NCI-H524 treated with DMSO at 0.1 percent for 48 hours (cell line): ENCODE results near the gene OR6A2.
"Not testable (repeated sequence)": the region's sequence is repeated elsewhere in the genome, so short reads cannot be mapped to it uniquely, and the experiment has no call there.

Experiments used
- DNase-seq: peaks from one replicate; lab custom pipeline; 2025; lab: John Stamatoyannopoulos, UW

OR6A2 gene

DNA sequence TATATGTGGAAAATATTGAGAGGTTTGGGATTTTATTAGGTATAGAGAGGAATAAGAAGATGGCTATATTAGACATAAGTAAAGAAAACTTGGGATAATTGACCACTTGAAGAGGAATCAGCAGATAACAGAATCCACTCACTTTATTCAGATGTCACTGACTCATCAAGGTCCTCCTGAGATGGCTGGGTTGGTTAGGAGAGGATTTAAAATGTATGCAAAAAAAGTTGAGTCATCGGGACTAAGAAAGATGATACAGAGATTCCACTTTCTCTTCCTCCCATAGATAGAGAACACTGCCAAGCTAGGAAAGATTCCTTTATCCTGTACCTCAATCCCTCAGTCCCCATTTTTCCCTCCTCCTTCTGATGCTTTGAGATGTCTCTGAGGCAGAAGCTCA, at the start of gene OR6A2:
TSS of gene OR6A2 (minus strand) at position 288 of the 400 bp plus-strand sequence. CDS start 3,981 bp downstream, outside the sequence.
- no peak for DNase-seq

DNA sequence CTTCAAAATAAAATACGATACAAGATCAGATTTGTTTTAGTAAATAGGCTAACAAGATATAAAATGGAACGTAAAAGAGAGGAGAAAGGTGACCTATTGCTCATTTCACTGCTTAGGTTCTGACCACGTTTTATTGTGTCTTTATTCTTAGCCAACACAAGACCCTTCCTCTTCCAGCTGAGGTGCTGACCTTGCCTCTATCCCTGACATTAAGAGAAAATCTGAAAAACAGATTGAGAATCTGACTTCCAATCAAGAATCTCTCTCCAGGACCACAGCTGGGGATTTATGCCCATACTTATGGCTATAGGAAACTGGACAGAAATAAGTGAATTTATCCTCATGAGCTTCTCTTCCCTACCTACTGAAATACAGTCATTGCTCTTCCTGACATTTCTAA, 45.9 kb upstream of the OR6A2 start, which contains the start of gene OR10A5:
TSS of gene OR10A5 (plus strand) at position 301 of the 400 bp plus-strand sequence. CDS start at position 301, 0 bp downstream.
- no peak for DNase-seq

DNA sequence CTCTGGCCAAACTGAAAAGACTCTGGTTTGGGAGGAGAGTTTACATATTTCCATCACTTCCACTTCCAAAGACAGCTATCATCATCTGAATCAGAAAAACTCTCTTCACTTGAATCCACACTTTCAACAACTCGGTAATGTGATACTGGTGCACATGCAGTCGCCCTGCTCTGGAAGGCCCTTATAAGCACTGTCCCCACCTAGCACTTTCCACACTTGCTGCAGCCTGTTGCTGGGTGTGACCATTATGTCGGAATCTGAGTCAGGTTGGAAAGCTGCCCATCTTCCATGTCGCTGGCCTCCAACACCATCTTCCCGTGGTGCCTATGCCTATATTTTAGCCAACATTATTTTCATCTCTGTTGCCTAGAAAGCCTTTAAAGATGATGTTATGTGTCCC, 44.9 kb upstream of the OR6A2 start:
- no peak for DNase-seq

DNA sequence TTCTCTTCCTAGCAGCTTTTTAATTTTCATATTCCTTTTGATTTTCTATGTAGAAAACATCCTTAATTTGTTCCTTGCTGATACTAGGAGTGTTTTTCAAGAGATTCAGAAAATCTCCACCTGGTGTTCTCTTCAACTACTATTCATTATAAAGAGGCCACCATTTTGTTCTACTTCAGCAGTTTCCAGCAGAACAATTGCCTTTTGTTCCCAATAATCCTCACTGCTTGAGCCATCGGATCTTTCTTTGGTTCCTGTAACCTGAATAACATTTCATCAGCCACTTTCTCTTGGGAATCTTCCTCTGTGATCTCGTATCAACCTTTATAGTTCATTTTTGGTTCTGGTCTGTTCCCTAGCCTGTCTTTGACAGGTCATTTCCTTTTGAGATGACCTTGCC, 44.2 kb upstream of the OR6A2 start:
- DNase-seq, result no peak

DNA sequence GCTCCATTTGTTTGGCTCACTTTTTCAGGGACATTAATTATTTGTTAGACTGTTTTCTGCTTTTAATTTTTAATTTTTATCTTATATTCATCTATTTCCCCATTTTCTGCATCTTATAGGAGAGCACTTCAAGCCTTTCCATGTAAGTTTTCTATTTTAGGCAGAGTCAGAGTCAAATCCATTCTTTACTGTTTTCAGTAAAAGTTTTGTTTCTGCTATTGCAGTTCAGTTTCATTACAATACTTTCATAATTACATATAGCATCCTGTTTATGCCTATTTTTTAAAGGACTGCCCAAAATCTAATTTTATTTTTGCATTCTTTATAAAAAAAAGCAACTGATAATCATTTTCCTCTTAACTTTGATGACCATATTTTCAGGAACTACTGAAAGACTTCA, 42.2 kb upstream of the OR6A2 start:
- DNase-seq, result no peak

DNA sequence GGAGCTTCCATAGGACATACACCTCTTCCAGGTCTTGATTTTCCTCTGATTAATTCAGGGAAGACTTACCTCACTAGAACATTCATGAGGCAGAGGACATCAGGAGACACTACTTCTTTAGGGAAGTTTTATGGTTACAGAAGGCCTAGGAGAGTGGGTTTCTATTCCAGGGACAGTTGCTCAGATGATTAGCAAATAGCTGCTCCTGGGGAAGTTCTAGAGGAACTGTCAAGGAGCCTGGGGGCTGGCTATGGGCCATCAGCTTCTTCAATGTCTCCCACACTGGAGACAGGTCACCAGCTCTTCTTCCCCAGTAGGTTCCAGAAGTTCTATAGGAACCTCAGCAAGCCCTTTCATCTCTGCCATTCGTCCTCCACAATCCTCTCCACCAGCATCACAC, 34.5 kb upstream of the OR6A2 start:
- DNase-seq, result no peak

DNA sequence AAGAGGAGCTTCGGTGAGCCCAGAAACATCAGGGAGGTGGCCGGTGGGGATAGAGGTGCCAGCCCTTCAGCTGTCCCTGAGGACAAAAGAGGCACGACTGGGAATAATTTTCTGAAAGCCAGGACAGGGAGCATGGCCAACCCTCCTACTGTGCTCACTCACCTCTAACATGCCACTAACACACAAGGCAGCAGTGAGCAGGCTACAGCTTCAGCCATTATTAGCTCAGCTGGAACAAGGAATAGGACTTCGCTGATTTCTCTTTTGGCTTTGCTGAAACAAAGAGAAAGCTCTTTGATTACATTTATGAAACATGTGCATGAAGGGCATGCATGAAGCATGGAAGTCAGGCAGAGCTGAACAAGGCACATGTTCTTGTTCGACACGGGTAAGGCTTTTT, 33.9 kb upstream of the OR6A2 start:
- DNase-seq, result no peak

DNA sequence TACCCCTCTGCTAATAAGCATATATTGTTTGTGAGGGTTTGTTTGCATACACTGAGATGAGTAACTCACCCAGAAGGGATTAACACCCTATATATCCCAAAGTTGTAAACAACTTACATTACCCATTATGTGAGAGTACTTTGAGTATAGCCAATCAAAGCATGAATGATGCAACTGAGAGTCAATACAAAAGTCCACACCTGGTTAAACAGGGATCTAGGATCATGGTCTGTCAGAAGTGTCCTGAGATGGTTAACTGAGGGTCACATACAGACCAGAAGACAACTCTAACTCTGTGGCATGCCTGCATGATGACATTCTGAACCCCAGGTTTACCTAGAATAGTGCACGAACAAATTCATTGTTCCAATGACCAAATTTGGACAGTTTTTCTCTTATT, 28.6 kb upstream of the OR6A2 start:
- no peak for DNase-seq

DNA sequence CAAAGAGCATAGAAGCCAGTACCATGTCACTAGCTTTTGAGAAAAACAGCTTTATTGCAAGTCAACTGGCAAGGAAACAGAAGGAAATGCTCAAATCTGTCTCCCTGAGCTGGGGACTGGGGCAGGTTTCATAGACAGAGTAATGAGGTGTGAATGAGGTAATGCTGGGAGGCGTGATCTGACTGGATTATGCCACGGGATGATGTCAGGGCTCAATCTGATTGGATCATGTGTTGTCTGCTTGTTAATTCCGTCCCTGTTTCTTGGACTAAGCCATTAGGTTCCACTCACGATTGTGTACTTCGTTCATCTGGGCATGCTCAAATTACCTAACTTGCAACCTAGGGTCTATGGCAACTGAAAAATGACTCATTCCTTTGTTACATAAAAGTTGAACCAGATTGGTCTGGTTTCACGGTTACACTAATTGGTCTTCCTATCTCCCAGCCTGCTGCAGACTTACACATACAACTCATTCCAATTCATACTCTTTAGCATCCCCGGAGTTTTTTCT, 25.8 kb upstream of the OR6A2 start:
- DNase-seq, result no peak

DNA sequence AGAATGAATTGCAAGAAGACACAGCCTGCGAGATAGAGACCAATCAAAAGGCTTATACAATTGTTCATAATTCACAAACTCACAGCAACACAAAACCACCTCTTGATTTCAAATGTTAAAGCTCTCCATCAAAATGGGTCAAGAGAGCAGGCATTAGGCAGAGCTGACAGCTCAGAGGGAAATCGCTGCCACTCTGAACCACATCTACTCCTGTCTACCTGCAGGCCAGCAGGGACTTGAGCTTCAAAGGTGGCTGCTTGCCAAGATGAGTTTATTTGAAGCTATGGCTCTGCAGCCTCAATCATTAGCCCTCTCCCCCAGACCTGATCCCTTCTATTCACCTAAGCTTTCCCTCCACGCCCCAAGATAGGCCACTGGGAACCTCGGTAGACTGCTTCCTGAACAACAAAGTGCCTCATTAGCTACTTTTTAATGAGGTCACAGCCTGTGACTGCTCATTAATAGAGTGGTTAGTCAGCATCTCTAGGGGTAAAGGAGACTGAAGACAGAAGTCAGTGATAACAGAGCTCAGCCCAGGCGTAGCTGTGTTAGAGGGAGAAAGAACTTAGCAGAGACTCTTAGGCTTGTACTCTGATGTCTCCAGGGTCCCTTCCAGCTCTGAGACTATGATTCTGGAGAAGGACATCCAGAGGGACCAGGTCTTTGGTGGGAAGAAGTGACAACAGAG, 24.8 kb upstream of the OR6A2 start:
- no peak for DNase-seq

DNA sequence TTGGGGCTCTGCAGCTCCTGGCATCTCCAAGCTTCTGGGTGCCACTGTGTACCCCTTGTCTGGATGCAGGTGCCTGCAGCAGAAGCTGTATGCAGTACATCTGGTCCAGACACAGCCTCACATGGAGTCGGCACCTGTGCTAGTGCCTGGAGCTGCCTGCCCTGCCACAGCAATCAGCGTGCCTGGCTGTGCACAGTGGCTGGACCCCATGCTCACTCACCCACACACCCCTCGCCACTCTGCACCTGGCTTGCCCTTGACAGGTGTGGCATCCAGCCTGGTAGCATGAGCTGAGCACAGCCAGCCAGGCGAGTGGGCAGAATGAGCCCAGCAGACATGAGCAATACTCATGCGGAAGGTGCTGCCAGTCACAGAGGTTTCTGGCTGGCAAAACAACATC, 19.5 kb upstream of the OR6A2 start:
- no peak for DNase-seq

DNA sequence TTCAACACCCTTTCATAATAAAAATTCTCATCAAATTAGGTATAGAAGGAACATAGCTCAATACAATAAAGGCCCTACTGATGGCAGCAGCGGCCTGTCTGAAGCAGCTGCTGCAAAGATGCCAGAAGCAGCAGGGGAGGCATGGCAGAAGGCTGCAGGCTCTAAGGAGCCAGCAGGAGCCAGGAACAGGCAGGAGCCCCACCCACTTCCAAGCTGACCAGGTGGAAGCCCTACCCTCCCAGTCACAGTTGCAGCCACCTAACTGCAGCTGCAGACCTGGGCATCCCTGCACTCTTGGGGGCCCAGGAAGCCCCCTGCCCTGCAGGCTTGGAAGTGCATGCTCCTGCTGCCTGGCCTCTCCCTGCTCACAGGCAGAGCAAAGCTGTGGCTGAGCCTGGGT, 18.2 kb upstream of the OR6A2 start:
- DNase-seq, result no peak

DNA sequence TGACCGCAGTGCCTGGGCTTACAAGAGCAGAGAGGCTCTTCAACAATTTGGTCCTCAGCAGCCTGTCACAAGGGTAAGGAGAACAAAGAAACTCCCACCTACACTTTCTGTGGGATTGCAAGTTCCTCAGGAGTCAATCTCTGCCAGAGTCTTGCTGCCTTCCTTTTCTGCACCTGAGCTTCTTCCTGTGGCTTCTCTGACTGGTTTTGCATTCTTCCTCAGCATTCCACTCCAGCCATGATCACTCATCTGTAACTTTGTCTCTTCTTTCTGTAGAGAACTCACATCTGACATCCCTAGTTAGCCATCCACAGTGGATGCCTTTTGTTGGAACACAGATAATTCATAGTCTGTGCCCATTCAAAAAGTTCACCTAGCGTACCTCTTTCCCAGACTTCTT, 14.2 kb upstream of the OR6A2 start:
- DNase-seq, result no peak

DNA sequence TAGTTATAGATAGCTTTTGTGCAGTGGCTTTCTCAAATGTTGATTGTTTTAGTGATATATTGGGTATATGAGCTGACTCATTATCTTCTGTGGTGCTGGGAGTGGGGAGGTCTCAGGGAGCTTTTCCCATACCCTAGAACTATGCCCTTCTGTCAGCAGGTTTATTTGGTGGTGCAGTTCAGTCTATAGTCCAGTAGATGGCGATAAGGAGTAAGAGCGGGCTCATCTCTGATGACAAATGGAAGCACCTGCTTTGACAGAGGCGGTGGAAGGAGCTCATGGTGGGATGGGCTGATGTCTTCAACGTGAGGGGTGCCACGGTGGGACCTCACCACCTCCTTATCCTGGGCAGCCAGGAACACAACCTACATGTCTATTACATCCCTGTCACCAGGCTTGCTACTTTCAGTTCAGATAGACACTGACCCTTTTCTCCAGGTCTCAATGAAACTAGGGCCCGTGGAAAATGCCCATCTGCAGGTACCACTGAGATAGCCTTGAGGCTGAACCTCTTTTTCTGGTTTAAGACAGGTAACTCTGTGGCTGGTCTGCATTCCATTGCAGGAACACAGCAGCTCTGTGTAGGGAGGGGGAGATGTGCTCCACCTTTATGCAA, 13.0 kb upstream of the OR6A2 start:
- no peak for DNase-seq

DNA sequence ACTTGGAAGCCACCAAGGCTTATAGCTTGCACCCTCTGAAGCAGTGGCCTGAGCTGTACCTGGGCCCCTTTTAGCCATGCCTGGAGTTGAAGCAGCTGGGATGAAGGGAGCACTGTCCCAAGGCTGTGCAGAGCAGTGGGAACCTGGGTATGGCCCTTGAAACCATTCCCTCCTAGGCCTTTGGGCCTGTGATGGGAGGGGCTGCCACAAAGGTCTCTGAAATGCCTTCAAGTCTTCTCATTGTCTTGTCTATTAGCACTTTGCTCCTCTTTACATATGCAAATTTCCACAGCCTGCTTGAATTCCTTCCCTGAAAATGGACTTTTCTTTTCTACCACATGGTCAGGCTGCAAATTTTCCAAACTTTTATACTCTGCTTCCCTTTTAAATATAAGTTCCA, 1.6 kb upstream of the OR6A2 start:
- DNase-seq, result not testable (repeated sequence)

DNA sequence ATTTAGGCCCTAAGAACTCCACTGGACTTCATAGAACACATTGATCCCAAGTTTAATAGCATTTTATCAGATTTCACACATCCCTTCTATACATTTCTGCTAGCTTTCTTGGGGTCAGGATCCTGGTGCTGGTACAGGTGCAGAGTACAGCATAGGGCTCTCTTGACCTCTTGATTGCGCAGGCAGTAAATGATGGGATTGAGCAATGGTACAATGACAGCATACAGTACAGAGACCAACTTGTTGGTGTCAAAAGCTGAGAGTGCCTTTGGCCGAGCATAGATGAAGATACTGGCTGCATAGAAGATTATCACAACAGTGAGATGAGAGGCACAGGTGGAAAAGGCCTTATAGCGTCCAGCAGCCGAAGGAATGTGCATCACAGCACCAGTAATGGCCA, 4.8 kb downstream of the OR6A2 start:
- DNase-seq, result no peak

DNA sequence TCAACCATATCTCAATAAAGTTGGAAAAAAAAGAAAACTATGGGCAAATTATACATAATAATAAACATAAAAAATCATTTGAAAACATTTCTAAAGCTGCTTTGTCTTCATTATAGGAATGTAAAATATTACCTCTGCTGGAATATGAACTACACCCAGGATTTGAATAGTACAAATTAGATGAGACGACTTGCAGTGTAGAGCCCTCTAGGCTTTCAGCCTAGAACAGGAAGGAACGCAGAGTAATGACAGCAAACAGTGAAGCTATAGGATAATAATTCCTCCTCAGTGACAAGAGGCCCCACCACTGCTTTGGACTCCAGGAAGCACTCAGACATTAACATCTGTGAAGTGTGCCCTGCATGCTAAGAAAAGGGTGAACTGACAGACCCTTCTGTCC, 8.9 kb downstream of the OR6A2 start:
- no peak for DNase-seq

DNA sequence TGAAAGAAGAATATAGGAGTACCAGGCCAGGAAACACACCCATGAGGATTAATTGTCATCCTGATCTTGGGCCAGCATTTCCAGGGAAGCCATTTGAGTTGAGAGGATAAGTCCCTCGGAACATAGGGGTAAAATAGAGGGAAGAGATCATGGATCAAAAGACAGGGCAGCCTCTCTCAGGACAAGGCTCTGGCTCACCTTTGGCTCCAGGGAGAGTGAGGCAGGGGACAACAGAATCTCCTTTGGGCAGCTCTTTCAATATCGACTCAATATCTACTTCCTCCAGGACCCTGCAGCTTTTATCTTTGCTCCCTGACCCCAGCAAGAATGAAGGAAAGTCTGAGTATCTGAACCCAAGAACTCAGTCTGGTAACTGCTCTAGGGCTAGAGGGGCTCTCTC, 16.8 kb downstream of the OR6A2 start, which contains the start of gene OR2AG1:
TSS of gene OR2AG1 (plus strand) at position 301 of the 400 bp plus-strand sequence. CDS start 2,018 bp downstream, outside the sequence.
- DNase-seq, result no peak

DNA sequence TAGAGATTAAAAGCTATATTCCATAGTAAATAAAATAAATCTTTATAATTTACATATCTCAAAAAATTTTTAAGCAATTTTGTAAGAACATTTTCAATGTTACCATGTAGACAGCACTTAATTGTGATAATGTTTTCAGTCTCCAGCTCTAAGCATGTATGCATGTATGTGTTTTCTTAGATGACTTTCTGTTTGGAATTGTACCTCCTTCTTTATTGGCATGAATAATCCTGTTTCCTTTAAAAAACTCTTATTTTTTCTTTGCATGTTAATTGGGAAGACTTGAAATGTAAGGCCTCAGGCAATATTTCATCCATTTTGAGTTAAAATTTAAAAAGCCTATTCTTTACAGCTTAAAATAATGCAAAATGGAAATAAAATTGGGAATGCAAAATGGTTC, 18.7 kb downstream of the OR6A2 start:
- no peak for DNase-seq

DNA sequence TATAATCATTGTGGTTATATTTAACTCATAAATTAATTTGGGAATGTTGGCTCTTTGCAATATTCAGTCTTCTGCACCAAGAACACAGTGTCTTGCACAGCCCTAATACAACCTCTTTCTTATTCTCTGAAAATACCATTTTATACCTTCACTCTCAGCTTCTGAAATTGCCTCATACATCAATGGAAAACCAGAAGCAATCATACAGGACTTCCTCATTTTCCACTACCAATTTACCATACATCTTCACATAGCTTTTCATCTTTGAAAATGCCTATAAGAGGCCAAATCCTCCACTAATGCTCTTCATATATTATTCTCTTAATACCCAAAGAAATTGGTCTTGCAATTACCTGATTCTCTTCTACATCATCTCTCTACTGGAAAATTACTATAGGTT, 21.0 kb downstream of the OR6A2 start:
- no peak for DNase-seq

DNA sequence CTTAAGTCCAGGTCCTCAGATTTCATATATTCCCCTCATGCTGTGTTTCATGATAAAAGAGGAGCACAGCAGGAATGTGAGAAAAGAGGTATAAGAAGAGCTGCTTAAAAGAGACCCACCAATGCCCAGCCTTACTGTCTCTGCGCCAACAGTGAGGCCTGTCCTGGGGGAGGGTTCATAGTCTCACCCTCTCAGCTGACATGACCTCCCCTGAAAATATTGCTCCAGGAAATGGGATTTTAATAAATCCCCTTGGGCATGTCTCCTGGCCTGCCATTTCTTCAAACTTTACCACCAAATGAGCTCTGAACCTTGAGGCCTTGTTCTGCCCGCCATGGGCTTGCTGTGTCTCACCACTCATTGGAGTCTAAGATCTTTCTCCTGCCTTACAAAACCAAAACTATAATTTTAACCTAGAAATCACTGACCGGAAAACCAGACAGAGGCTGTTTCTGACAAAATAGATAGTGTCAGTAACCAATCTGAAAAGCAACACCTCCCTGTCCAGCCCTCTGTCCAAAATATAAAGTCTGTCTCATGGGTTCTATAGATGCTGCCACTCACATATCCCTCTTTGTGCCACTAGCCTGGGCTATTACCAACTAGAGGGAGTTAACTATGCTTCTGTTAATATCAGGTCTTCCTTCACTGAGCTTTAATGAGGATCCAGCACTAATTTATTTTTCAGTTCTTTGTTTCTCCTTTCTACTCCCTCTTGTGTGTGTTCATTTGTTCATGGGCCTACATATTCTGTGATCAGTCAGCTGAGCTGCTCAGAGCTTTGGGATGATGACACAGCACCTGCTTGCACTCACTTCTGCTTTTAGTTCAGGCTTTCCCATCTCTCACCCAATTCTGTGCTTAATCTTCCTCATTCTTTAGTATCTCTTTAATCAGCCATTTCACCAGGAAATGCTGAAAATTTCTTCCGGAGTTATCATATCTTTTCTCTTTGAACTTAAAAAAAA, 27.3 kb downstream of the OR6A2 start, which contains the start of gene OR2AG2:
TSS of gene OR2AG2 (minus strand) at position 51 of the 968 bp plus-strand sequence. CDS start 3,019 bp downstream, outside the sequence.
- no peak for DNase-seq

DNA sequence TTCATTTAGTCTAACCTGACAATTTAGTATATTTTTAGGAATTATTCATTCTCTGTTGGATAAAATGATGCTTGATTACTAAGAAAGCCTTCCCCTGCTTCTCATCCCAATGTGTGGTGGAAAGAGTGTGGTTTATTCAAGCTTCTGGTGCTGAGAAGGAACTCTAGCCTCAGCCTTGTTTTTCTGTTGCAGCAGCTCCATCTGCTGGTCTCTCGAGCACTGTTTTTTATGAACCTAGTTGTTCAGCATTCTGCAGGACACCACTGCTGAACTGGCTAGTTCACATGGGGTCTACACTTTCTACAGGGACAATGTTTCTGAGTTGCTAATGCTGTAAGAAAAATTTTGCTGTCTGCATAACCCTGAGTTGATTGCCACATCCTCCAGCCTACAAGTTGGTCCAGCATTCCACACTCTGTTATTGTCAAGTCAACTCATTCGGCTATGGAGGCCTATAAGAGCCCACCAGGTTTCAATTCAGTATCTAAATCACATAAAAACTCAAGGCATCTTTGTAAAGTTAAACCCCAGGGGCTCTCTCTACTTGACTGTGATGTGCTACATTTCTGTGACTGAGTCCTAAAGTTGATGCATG, 42.0 kb downstream of the OR6A2 start:
- DNase-seq, result no peak
